OCI-LY7 (cell line): ENCODE measurements around the gene LRBA.

Experiments used
- CTCF ChIP-seq: fragments of 200-600 bp; sonication (generic); conservative IDR thresholded peaks from 2 replicates; pipeline ENCODE4 v1.5.1; 2014; ENCODE audit warnings: mild to moderate bottlenecking, antibody characterized with exemption, low read length, moderate library complexity, mixed read lengths
- EZH2phosphoT487 ChIP-seq: fragments of 200-600 bp; sonication (generic); IDR thresholded peaks from 2 replicates; pipeline ENCODE4 v1.6.1; 2018; ENCODE audit warnings: low read depth, borderline replicate concordance, mild to moderate bottlenecking, mixed run types, antibody characterized with exemption, low read length, moderate library complexity, mixed read lengths

GRCh38 chr4:151000747-151001429 is 14.2 kb downstream of the LRBA start:
- TF ChIP-seq CTCF (no peak), EZH2phosphoT487 (no peak)
